NCI-H146 treated with DMSO at 0.1 percent for 48 hours (cell line): Measurements from ENCODE around the gene RPL10A.

Source experiments
- DNase-seq: peaks from one replicate; lab custom pipeline; 2025; ENCODE audit not compliant: unreplicated experiment; lab: John Stamatoyannopoulos, UW

Gene RPL10A

DNA sequence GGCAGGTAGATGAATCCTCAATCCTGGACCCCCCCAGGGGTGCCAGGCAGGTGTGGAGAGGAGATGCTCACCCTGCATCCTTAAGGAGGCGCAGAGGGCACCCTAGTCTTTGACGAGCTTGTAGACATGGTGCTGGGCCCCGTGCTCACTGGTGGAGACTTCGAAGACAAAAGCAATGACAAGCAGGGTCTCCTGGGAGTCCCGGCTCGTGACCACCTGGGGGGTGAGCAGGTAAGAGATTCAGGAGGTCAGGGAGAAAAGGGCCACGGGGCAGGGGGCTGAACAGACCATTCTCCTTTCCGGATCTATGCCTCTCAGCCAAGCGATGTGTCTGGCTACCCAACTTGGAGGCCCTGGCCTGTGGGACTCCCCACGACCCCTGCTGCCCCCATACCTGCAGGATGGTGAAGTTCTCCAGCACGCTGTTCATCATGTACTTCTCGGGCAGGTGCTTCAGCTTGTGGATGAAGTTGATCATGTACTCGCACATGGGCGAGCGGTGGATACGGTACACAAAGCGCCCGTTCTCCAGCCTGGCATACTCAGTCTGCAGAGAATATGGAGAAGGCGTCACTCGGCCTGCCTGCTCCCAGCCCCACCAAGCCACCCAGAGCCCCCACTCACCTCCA is 6.9 kb downstream of the RPL10A start:
- no peak for DNase-seq

DNA sequence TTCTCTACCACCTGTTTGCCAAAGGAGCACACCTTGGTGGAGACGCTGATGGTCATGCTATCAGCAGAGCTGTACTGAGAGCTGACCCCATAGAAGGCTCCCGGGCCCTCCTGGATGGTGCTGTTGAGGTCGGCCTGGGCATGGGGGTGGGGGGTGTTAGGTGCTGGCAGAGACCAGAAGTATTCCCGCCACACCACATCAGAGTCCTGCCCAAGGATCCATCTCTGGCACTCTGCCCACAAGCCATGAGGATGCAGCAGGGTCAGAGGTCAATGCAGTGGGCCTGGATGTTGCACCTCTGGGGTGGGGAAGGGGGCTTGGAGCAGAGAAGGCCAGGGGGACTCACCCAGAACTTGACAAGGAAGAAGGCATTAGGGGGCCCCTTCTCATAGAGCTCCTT is 7.4 kb downstream of the RPL10A start:
- no peak for DNase-seq

DNA sequence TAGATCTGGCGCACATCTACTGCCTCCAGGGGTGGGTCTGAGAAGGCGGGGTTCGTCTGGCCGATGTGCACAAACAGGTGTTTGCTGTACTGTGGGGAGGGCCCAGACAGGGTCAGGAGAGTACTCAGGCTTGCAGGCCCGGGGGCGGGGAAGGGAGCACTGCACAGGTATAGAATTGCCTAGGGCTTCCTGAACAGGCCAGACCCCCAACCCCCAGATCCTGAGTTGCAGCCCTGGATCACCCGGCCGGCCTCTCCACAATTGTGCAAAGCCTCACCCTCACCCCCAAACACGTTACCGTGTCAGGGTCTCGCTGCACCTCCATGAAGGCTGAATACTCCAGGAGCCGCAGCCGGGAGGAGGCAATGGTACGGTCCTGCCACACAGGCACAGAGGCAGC is 7.8 kb downstream of the RPL10A start:
- DNase-seq: no peak

DNA sequence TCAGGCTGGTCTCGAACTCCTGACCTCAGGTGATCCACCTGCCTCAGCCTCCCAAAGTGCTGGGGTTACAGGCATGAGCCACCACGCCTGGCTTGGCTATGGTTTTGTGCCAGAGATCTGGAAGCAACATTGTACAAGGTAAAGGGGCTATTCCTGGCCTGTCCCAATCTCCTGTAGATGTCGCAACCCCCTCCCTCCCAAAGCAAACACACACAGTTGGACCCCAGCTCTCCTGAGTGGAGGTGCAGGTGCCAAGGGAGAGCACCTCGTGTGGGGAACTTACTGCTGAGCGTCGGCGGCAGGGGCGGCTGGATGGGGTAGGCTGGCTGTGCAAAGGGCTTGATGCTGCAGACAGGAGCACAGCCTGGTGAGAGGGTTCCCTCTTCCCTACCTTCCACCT is 8.8 kb downstream of the RPL10A start:
- DNase-seq: no peak

DNA sequence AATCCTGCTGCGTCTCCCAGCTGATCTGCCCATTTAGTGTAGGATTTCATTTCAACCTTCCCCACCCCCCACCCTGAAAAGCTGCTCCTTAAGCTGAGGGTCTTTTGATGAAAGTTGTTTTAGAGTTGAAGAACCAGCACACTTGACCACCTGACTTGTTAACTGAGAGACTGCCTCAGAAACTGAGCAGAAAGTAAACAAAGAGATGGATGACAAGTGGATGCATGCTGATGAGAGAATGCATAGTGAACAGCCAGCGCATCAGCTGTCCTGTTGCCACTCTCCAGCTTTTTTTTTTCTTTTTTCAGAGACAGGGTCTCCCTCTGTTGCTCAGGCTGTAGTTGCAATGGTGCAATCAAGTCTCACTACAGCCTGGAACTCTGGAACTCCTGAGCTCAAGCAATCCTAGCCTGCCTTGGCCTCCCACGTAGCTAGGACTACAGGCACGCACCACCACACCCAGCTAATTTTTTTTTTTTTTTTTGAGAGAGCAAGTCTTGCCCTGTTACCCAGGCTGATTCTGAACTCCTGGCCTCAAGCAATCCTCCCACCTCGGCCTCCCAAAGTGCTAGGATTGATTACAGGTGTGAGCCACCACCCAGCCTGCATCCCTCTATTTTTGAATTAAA is 9.5 kb downstream of the RPL10A start:
- DNase-seq: no peak

DNA sequence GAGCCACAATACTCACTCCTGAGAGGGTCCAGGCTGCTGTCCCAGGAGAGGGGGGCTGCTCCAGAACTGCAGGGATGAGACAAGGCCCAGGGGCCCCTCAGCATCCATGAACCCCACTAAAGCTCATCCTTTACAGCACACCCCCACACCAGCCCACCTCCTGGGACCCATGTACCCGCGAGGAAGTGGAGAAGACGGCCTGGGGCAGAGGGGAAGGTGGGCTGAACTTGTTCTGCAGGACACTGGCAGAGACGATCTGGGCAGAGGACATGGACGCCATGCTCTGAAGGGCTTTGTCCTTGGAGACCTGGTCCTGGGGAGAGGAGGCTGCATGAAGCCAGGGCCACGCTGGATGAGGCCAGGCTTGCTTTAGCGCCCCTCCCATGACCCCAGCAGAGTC is 10.1 kb downstream of the RPL10A start:
- DNase-seq: no peak

DNA sequence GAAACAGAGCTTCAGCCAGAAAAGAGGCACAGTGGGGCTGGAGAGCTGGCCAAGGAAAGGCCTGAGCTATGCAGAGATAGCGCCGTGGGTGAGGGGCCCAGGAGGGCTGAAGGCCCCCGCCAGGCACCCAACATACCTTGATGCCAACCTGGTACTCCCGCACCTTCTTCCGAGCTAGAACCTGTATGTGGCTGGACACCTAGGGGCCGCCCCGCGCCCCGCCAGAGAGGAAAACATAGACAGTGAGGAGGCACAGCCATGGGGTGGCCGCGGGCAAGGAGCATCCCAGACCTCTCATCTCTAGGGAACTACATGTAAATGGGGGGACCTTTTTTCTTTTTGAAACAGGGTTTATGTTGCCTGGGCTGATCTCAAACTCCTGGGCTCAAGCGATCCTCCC is 12.0 kb downstream of the RPL10A start:
- DNase-seq: no peak

DNA sequence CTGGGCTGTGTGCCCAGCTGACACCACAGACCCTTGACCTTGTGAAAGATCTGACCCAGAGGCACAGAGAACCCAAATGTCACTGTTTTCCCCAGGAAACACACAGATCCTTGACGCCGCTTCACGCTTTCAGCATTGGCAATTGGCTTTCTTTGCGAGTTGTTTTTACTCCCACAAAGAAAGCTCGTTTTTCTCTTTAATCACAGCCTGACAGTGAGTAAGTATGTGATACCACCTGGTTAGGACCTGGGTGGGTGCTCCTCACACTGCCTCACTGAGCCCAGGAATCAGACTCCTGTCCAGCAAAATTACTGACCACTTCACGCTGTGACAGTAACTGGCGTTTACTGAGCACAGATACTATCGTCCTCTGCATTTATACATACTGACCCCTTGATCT is 13.0 kb downstream of the RPL10A start:
- DNase-seq: no peak

DNA sequence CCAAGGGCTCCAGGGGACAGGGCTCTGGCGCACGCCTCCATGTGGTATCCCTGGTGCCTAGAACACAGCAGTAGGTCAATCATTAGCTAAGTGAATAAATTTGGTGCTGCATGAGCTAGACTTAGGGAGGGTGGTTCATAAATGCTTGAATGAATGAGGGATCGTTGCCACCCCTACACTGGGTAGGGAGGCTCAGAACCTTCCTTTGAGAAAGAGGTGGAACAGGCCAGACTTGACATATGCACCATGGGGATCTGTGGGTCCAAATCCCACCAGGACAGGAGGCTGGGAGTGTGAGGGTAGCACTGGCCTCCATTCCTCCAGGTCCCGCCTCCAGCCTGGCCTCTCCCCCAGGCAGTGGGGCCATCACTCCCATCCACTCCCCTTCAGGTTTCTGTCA is 14.9 kb downstream of the RPL10A start:
- no peak for DNase-seq

DNA sequence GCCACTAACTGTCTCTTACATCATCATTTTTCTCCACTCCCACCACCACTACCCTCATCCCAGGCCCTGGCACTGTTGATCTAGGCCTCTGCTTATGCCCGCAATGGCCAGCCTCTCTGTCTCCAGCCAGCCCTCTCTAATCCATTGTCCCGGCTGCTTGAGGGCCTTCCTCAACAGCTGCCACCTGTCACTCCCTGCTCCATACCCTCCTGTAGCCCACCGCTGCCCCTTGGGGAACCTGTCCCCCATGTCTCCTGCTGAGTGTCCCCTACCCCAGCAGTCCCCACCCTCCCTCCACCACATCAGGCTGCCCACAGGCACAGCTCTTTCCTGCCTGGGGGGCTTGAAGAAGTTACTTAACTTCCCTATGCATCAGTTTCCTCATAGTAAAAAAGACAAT is 15.3 kb downstream of the RPL10A start:
- DNase-seq: no peak

DNA sequence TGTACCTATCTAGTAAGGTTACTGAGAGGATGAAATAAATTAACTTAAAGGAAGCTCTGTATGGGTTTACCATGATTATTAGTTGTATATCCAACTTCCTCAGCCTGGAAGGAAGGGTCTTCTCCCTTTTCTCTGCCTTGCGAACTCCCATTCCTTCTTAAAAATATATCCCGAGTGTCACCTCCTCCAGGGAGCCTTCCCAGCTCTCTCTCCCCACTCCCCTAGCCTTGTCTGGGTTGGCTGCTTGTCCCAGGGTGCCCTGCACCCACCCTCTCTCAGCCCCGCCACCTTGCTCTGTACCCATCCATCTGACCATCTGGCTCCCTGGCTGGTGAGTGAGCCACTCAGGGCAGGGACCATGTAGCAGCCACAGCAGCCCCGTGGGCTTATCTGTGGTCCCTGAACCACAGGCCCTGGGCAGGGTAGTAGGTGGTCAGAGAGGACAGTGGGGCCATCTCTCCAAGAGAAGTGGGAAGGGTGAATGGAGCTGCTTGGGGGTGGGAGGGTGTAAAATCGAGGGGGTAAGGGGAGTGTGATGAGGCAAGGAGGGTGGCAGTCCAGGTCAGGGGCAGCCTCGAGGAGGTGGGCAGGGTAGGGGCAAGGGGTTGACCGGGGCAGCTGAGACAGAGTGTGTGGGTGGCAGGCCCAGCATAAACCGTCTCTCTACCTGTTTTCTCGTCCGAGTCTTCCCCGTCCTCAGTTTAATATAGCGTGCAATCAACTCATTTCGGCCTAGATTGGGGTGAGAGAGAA is 15.9 kb downstream of the RPL10A start:
- DNase-seq: no peak

DNA sequence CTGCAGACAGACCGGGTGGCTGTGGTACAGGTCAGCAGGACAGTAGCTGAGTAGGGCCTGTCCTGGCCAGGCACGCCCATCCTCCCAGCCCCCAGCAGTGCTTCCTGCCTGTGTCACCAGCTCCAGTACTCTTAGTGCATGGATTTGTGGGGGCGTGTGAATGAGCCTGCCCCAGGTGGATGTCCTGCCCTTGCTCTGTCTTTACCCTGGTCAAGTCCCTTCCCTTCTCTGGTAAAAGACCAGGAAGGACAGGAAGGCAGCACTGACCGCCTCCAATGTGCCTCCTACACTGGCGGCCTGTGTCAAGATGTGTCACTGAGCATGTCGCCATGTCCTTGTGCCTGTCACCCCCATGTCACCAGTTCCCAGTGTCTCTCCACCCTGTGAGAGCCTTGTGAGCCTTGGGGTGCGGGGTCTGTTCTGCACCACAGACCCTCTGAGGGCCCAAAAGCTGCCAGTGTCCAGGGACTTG is 16.8 kb downstream of the RPL10A start:
- DNase-seq: no peak

DNA sequence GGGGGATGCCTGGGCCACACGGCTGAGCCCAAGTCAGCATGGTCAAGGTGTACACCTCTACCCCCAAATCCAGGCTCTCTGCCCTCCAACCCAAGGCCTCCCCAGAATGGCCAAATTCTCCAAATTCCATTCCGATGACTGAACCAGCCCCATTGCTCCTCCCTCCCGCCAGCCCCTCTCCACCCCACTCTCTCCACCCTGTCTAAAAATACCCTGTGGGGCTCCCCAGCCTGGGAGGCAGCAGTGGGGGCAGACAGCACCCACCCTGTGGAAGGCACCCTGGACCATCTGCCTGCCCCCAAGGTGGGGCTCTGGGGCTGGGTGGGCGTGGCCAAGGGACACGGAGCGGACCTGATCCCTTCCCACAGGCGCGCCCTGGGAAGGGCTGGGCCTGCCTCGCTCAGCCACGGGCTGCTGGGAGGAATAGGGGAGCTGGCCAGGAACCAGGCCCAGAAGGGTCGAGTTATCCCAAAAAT is 17.2 kb downstream of the RPL10A start:
- no peak for DNase-seq

DNA sequence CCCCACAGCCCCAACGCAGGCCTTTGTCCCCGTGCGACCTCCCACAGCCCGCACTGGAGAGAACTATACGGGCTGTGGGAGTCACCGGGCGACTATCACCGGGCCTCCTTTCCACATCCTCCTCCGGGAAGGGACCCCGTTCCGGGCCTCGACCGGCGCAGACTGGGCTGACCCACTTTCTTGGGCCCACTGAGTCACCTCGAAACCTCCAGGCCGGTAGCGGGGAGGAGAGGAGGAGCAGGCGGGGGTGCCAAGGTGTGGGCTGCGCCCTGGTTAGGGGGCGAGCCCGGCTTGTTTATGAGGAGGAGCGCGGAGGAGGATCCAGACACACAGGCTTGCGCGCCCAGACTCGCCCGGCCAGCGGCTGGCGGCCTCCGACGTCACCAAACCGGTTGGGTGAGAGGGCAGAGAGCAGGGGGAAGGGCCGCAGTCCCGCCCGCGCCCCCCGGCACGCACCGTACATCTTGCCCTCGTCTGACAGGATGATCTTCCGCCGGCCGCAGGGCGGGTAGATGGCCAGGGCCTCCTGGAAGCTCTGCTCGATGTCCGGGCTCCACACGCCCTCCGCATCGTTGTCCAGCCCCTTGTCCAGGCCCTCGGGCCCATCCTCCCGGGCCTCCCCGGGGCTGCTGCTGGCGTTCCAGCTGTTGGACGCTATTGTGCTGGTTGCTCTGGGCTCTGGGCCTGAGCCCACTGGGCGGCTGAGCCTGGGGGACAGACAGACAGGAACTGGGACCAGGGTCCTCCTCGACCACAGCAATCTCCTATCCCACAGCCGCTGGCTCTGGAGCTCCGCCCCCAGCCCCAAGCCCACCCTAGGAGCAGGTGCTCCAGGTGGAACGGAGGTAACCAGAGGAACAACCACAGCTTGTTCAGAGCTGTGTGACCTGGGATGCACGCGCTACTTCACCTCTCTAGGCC is 18.1 kb downstream of the RPL10A start:
- no peak for DNase-seq

DNA sequence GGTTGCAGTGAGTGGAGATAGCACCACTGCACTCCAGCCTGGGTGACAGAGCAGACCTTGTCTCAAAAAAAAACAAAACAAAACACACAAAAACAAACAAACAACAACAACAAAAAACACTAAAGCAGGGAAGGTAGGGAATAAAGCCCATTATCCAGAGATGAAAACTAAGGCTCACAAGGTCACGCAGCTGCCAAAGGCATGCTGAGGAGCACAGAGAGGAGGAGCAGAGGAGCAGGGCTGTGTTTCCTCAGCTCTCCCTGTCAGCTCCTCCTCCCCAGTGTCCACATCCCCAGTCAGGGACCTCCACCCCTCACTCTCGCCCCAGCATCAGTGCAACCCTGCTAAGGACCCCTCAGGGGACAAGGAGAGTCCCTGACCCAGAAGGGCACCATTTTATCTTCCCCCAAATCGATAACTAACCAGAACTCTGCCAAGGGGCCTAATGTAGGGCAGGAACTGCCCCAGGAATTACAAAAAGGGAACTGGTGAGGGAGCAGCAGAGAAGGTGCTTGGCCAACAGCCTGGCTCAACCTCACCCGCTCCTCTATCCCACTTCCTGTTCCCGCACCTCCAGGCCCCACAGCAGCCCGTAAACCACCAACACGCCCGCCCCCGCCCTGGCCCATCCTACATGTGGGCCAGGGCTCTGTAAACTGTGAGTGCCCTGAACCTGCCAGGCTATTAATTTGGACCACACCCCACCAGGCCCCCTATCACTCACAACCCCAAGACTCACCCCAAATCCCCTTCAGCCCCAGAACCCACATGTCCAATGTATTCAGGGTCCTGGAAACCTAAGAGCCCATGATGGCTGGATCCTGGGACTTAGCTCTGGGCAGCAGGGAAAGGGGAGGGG is 19.7 kb downstream of the RPL10A start:
- DNase-seq: no peak

DNA sequence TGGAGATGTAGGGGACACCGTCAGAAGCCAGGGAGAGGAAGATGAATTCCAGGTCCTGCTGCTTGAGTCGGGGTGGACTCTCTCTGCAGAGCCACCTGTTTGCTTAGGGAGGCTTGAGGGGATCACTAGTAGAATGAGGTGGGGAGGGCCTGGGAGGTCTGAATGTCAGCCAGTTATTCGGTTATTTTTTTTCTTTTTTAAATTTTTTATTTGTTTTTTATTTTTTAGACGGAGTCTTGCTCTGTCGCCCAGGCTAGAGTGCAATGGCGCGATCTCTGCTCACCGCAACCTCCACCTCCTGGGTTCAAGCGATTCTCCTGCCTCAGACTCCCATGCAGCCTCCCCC is 20.3 kb downstream of the RPL10A start:
- DNase-seq: no peak

DNA sequence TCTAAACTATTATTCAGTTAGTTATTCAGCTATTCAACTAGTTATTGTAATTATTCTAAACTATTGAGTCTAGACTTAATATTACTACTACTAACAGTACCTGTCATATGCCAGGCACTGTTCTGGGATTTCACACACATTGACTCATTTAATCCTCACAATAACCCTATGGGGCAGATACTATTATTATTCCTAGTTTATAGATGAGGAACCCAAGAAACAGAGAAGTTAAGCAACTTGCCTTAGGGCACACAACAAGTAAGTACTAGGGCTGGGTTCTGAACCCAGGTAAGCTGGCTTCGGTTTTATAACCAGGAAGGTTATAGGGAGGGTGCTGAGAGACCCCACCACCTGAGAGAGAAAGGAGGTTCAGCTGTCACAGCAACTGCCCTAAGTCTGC is 20.9 kb downstream of the RPL10A start:
- no peak for DNase-seq

DNA sequence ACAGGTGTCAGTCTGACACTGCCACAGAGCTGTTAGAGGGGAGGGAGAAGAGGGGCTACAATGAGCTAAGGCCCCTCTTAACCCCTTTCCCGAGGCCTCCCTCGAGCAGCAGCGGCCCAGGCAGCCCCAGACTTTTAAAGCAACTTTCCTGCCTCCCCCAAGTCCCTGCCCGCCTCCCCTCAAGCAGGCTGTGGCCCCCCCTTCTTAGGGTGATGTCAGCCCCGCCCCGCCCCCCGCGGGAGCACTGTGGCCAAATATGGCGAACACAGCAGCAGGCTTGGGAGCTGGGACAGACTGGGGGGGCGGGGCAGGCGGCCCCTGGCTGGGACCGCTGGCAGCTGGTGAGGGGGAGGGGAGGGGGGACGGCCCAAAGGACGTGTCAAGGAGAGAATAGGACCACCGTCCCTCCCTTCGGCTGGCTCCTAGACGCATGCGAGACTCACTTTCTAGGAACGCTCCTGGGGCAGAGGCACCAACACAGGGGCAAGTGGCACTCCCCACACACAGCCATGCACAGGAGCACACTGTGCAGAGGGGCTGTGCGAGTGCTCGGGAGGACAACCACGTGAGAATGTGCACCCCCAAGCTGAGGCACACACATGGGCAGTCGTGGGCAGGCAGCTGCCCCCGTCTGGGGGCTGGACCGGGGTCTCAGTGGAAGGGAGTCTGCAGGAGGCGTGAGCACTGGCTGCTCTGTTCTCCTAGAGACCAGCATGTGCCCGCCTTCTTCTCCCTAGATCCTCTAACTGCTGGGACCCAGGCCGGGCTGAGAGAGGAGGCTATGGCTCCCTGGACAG is 22.0 kb downstream of the RPL10A start:
- DNase-seq: no peak

DNA sequence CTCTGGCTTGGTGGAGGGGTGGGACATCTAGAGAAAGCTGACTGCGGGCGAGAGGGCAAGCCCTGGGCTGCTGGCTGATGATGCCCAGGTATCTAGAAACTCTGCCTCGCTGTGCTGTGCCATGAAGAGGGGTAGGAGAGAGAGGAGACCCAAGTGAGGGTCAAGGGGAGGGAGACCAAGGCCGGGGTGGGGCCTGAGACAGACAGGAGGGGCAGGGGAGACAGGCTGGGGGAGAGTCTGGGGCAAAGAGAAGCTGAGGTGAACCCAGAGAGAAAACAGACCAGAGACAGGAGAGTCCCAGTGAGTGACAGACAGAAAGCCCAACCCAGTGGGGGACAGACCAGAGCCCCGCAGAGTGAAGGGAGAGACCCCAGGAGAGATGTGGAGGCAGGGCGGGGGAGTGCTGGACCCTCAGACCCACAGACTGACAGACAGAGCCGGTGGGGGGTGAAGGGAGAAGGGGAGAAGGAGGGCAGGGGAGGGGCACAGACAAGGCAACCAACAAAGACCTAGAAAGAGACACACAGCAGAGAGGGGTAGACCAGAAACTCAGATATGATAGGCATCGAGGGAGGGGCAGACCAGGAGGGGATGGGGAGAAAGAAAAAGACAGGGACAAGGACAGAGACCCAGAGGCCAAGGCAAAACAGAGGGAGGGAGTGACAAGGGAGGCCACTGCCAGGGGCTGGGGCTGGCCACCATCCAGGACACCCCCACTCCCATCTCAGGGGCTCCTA is 22.8 kb downstream of the RPL10A start:
- no peak for DNase-seq
